CD1c-positive myeloid dendritic cell (primary cell): ENCODE results near the gene SYNE3.
A peak's percentile ranks its signal among the peaks of the same experiment; 100 is the strongest.

ENCODE experiments used
- DNase-seq: peaks from one replicate; pipeline ENCODE4 v3.0.0-alpha.2; 2016; ENCODE audit errors: extremely low spot score

The SYNE3 gene

GRCh38 chr14:95516554-95517181, at the start of gene SYNE3:
Gene SYNE3 (minus strand): TSS chr14:95516650. CDS start chr14:95475821, 40,829 bp downstream.
- DNase-seq: peak; percentile 73

- DNase-seq: no peak
Measured at GRCh38 chr14:95564060-95564459, 47.6 kb upstream of the SYNE3 start.

- DNase-seq: no peak
Measured at GRCh38 chr14:95562892-95563685, 46.6 kb upstream of the SYNE3 start.

GRCh38 chr14:95561001-95561412, 44.6 kb upstream of the SYNE3 start:
- peak; percentile 80 for DNase-seq

GRCh38 chr14:95559203-95559602, 42.8 kb upstream of the SYNE3 start:
- DNase-seq: no peak

GRCh38 chr14:95557832-95558231, 41.4 kb upstream of the SYNE3 start:
- DNase-seq: no peak

- DNase-seq: no peak
Measured at GRCh38 chr14:95557291-95557690, 40.8 kb upstream of the SYNE3 start.

GRCh38 chr14:95555053-95555452, 38.6 kb upstream of the SYNE3 start:
- DNase-seq: no peak

- DNase-seq: no peak
Measured at GRCh38 chr14:95553141-95553540, 36.7 kb upstream of the SYNE3 start.

- DNase-seq: no peak
Measured at GRCh38 chr14:95551435-95551834, 35.0 kb upstream of the SYNE3 start.

GRCh38 chr14:95549656-95550585, 33.5 kb upstream of the SYNE3 start:
- DNase-seq: no peak

GRCh38 chr14:95548328-95548929, 32.0 kb upstream of the SYNE3 start:
- no peak for DNase-seq

GRCh38 chr14:95547626-95548327, 31.3 kb upstream of the SYNE3 start:
- DNase-seq: no peak

GRCh38 chr14:95547272-95547625, 30.8 kb upstream of the SYNE3 start:
- DNase-seq: no peak

GRCh38 chr14:95545515-95546168, 29.2 kb upstream of the SYNE3 start:
- DNase-seq: peak; percentile 41

GRCh38 chr14:95544588-95544987, 28.1 kb upstream of the SYNE3 start:
- DNase-seq: no peak

GRCh38 chr14:95543021-95543420, 26.6 kb upstream of the SYNE3 start:
- DNase-seq: no peak

- DNase-seq: no peak
Measured at GRCh38 chr14:95541932-95542930, 25.8 kb upstream of the SYNE3 start.

GRCh38 chr14:95541346-95541745, 24.9 kb upstream of the SYNE3 start:
- DNase-seq: no peak
